ENCODE measurements around the gene GADL1. TPM values are rescaled to one million over a fixed set of nuclear protein-coding genes. Genes with fewer than 3 reads are reported as not detected.

Gene GADL1
- total and polyA plus RNA-seq, 2 experiments from 2014 or later = 13.5 to 16.9 TPM

GRCh38 chr3:30864836-30865235 is 29.6 kb downstream of the GADL1 start:
- Histone ChIP-seq H3K36me3 (no peaks in the 10 kb centered on the region), H3K27ac (no peak overlapping the region), H3K27me3 (no peaks in the 10 kb centered on the region), H3K4me1 (ENCODE audit: low read depth) (peaks cover 3% of the 10 kb centered on the region), H3K9me3 (ENCODE audit: low read depth) (no peaks in the 10 kb centered on the region), H3K4me3 (no peak overlapping the region)
- DNase-seq (ENCODE audit: low read depth in 1 of 2, low spot score in 1 of 2) = no peak
- TF ChIP-seq, protein P1, sequence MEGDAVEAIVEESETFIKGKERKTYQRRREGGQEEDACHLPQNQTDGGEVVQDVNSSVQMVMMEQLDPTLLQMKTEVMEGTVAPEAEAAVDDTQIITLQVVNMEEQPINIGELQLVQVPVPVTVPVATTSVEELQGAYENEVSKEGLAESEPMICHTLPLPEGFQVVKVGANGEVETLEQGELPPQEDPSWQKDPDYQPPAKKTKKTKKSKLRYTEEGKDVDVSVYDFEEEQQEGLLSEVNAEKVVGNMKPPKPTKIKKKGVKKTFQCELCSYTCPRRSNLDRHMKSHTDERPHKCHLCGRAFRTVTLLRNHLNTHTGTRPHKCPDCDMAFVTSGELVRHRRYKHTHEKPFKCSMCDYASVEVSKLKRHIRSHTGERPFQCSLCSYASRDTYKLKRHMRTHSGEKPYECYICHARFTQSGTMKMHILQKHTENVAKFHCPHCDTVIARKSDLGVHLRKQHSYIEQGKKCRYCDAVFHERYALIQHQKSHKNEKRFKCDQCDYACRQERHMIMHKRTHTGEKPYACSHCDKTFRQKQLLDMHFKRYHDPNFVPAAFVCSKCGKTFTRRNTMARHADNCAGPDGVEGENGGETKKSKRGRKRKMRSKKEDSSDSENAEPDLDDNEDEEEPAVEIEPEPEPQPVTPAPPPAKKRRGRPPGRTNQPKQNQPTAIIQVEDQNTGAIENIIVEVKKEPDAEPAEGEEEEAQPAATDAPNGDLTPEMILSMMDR (IDR thresholded peaks at IDR 0.05; ENCODE audit: low read depth, low read length) = no peak

DNA sequence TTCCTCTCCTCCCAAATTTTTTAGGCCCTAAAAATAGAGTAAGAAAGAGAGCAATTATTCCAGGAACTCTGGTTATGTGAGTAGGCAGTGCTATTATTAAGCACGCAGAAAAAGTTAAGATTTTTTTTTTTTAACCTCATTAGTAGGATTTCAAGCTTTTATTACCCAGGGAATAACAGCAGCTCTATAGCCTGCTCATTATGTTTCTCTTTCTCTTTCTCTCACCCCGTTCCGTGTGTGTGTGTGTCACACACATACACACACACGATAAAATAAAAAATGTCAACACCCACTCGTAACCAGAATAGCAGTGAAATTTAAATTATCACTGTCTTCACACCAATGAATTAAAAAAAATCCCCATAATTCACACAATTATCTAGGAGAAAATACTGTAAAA is 30.3 kb downstream of the GADL1 start:
- DNase-seq (ENCODE audit: low read depth in 1 of 2, low spot score in 1 of 2) = no peak
- no peak overlapping the region for H3K4me3 ChIP-seq
- H3K36me3 ChIP-seq = no peaks in the 10 kb centered on the region
- H3K27ac ChIP-seq = no peak overlapping the region
- no peaks in the 10 kb centered on the region for H3K27me3 ChIP-seq
- H3K4me1 ChIP-seq (ENCODE audit: low read depth) = peaks cover 3% of the 10 kb centered on the region
- H3K9me3 ChIP-seq (ENCODE audit: low read depth) = no peaks in the 10 kb centered on the region
- TF ChIP-seq, protein P1 (IDR thresholded peaks at IDR 0.05; ENCODE audit: low read depth, low read length) = no peak

DNA sequence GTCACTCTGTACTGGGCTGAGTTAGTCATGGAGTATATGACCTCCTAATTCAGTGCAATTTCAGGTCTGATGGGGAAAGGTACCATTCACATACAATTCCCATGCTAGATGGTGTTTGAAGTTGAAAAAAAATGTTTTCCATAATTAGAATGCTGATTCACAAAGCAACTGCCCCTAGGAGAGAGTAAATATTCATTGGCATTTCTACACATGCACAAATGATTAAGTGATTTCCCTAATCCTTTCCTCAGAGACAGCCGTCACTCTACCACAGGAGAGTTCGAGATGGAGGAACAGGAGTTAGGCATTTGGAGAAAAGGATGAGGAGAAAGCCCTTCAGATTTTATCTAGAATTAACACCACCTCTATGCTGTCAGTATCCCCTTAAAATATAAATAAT is 32.5 kb downstream of the GADL1 start:
- H3K4me1 ChIP-seq (ENCODE audit: low read depth) = peaks cover 3% of the 10 kb centered on the region
- H3K27ac ChIP-seq = no peak overlapping the region
- TF ChIP-seq, protein P1 (IDR thresholded peaks at IDR 0.05; ENCODE audit: low read depth, low read length) = no peak
- H3K9me3 ChIP-seq (ENCODE audit: low read depth) = no peaks in the 10 kb centered on the region
- H3K27me3 ChIP-seq = no peaks in the 10 kb centered on the region
- H3K36me3 ChIP-seq = no peaks in the 10 kb centered on the region
- no peak overlapping the region for H3K4me3 ChIP-seq
- no peak for DNase-seq (ENCODE audit: low read depth in 1 of 2, low spot score in 1 of 2)

GRCh38 chr3:30858894-30859389 is 35.5 kb downstream of the GADL1 start:
- no peaks in the 10 kb centered on the region for H3K27me3 ChIP-seq
- H3K9me3 ChIP-seq (ENCODE audit: low read depth) = no peaks in the 10 kb centered on the region
- no peak for DNase-seq (ENCODE audit: low read depth in 1 of 2, low spot score in 1 of 2)
- no peak overlapping the region for H3K27ac ChIP-seq
- no peaks in the 10 kb centered on the region for H3K36me3 ChIP-seq
- TF ChIP-seq, protein P1 (IDR thresholded peaks at IDR 0.05; ENCODE audit: low read depth, low read length) = no peak
- H3K4me1 ChIP-seq (ENCODE audit: low read depth) = no peaks in the 10 kb centered on the region
- no peak overlapping the region for H3K4me3 ChIP-seq

- H3K27me3 ChIP-seq = no peaks in the 10 kb centered on the region
- H3K4me3 ChIP-seq = no peak overlapping the region
- DNase-seq (ENCODE audit: low read depth in 1 of 2, low spot score in 1 of 2) = no peak
- H3K9me3 ChIP-seq (ENCODE audit: low read depth) = no peaks in the 10 kb centered on the region
- no peaks in the 10 kb centered on the region for H3K36me3 ChIP-seq
- TF ChIP-seq, protein P1 (IDR thresholded peaks at IDR 0.05; ENCODE audit: low read depth, low read length) = no peak
- no peak overlapping the region for H3K27ac ChIP-seq
- H3K4me1 ChIP-seq (ENCODE audit: low read depth) = peaks cover 15% of the 10 kb centered on the region
These were observed 38.8 kb downstream of the GADL1 start for GRCh38 chr3:30855400-30856292.

Measured in cardiac muscle cell (in vitro differentiated cells and primary cell).